Stimulated activated CD4-positive, alpha-beta T cell treated with anti-CD3 and anti-CD28 coated beads, TNF-alpha, amount 100 ng/mL, for 48 hours (primary cell): Measurements from ENCODE around the gene PEX14.

Experiments used
- DNase-seq, 3 donors: peaks; one replicate each; pipeline ENCODE4 v3.0.0-alpha.2; 2020; ENCODE audit warnings: low read depth in 3 of 3

PEX14 gene

DNA sequence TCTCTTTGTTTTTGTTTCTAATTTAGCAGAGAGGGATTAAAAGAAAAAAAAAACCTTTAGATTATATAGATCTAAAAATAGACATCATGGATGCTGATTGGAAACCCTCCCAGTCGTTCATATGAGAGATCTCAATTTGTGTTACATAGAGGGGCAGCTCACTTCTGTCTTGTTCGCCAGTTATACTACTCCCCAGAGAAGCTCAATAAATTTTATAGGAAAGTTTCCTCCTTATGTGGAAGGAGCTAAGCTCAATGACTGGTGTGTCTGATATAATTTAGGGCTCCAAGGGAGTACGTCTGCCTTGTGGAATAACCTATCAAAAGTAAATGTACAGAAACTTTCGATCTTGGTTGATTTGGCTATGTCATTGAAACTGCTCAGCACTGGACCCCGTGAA is 117.6 kb downstream of the PEX14 start:
- DNase-seq: no peak

DNA sequence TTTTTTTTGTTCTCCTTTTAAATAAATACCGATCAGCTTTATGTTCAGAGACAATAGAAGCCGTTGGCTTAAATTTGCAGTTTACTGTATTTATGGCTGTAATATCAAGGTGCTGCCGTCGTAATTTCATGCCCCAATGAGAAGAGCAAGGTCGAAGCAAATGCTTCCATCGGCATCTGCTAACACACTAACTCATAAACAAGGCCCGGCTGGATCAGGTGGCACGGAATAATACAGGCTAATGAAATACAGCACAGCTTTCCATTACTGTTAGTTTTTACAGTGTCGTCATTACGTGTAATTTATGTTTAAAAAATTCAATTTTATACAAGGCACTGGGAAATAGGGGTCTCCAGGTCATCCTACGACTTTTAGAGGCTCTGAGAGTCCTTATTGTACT is 119.0 kb downstream of the PEX14 start:
- no peak for DNase-seq

DNA sequence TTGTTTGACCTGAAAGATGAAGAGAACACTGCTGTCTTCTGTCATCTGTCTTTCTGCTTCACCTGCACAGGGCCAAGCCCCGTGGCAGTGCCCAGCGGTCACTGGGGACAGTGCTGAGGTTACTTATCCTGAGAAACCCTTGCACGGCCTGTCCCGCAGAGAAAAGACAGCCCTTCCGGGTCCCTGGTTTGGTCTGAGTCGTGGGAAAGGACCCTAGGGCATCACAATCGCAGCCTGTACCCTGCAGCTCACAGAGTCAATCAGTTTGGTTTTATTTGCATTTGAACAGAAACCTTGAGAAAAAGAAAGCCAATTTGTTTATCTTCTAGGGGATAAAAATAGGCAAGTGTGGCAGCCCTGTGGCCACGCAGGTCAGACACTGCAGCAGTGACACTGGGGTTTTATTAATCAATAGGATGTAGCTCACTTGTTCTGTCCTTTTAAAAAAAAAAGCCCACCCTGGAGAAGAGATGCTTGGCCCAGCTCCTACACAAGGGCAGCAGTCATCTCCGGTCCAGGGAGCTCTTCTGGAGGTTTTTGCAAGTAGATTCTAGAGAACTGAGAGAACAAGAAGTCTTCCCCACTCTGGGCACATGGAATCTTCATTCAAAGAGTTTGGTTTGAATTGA is 120.0 kb downstream of the PEX14 start:
- no peak for DNase-seq

DNA sequence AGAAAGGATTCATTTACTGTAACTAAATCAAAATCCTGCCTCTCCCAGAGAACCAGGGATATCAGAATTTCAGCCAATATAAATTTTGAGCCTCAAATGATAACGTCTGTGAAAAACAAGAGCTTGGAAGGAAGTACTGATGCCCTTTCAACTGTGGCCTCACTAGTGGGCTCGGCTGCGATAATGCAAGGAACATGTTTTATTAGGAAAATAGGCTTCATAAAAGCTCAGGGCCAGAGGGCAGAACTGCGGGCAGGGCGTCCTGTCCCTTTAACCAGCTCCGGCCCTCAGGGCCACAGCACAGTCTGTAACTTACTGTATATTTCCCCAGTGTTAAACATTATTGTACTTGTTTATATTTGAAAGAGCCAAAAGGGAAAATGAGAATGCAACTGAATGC is 122.0 kb downstream of the PEX14 start:
- DNase-seq: no peak

DNA sequence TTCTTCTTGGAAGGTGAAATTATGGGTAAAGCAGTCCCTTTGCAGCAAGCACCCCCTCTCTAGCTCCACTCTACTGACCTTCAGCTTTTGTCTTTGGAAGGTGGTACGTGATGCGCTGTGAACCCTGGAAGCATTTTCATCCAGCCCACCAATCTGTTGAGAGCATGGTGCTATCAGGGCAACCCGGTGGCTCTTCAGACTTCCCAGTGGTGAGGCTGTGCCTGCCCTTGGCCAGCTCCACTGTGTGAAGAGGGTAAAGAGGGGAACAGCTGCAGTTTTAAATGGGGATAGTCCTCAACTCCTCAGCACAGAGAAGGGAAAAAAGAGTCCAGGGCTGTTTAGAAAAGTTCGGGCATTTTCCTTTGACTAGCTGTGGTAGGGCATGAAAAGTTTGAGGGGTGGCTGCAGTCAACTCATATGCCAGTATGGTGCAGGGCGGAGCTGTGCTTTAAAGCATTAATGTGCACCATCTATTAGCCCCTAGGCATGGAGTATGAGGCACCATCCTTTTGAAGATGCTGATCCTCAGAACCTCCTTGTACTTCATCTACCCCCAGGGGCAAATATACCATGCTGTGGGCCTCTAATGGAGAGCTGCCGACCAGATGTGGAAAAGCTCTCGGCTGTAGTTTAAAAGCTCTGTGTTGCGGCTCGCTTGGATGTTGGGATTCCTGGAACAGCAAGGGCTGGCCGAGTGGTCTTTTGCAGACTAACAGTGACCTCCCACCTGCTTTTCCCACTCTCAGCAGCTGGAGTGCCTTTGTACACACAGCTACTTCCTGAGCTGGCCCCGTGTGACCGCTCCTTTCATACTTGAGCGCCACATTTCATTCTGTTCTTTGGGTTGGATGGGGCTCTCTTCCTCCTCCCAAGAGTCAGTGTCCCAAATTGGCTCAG is 123.0 kb downstream of the PEX14 start:
- DNase-seq: no peak

DNA sequence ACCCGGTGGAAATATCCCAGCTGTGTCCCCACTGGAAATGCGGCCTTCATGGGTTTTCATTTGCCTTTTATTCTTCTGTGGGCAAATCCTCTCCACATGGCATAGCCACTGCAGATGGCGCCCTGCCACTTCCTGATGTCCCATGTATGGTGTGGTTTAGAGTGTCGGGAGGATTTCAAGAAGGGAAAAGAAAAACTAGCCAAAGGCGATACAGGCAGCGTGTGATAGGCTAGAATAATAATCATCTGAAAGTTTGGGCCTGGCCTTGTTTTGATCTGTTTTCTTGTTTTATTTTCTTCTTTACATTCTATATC is 123.6 kb downstream of the PEX14 start:
- DNase-seq: no peak

DNA sequence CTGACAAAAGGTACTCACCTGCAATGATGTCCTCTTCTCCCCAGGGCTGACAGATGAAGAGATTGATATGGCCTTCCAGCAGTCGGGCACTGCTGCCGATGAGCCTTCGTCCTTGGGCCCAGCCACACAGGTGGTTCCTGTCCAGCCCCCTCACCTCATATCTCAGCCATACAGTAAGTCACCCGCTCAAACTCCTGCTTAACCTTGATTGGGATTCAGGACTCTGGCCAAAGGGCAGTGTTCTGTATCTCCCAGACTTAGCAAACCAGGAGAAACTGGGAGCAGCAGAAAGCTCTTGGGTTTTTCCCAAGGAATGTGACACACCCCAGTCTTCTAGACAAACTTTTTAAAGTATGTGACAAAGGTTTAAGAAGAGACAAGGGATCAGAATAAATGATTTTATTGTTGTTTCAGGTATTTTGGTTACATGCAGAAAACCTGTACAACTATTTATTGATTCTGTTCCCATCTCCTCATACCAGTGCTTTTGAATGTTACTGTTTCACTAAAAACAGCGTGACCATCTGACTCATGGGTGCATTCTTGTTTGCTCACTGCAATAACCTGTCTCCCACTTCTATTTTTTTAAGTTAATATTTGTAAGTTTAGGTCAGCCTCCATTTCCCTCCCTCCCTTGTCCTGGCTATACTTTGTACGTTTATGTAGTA is 124.6 kb downstream of the PEX14 start:
- no peak for DNase-seq

DNA sequence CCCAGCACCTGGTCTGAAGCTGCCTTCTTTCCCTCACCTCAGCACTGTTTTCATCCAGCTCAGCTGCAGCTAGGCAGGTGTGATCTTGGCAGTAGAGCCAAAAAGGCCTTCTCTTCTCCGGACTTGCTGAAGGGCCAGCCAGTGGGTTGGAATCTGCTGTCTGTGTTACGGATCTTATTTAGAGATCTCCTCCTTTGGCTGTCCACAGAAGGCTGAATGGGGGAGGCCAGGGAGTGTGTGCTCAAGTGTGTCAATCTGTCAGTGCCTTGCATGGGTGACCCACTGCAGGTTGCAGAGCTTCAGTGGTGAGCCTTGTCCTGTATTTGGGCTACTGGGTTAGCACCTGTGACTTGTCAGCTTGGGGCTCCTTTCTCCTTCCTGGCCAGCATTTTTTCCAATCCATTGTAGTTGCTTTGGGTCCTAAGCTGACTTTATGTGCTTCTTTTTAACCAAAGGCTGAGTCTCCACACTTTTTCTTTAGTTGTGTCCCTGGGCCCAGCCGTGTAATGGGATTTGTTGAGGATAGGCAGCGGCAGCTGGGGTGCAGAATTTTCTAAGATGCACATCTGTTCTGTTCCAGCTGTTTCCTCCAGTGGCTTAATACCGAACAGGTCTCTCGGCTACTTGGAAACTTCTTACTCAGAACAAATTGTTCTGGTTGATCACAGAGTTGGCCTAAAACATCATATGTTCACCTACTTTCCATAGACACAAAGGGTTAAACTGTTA is 126.8 kb downstream of the PEX14 start:
- no peak for DNase-seq

DNA sequence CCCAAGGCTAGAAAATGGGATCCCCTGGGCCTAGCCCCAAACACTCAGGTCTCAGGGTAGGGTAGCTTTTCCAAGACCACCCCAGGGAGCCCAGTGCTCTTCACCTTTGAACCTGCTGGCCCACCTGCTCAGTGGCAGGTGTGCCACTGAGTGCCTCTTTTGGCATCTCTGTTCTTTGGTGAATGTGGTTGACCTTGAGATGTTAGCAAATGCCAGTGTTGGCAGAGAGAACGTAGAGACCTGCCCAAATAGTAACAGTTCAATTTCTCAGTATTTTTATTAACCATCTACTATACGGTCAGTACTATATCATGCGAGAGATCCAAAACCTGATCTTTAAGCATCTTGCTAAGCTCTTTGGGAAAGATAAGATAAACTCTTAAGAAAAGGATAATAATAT is 128.2 kb downstream of the PEX14 start:
- DNase-seq: no peak

DNA sequence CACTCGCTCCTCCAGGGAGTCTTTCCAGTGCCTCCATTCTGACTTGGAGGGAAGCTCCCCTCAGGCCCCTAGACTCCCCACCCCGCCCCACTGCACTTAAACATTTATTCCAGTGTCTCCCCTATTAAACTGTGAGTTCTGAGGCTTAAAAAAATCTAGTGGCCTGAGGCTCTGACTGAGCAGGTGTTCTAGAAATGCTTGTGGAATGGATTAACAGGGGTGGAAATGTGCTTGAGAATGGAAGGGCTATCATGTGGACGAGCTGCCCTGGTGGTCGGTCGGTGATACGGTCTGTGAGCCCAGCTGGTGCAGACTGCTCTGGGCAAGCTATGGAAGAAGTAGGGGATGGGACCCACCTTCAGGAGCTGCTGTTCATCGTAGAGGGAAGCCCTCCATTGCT is 130.2 kb downstream of the PEX14 start:
- no peak for DNase-seq

DNA sequence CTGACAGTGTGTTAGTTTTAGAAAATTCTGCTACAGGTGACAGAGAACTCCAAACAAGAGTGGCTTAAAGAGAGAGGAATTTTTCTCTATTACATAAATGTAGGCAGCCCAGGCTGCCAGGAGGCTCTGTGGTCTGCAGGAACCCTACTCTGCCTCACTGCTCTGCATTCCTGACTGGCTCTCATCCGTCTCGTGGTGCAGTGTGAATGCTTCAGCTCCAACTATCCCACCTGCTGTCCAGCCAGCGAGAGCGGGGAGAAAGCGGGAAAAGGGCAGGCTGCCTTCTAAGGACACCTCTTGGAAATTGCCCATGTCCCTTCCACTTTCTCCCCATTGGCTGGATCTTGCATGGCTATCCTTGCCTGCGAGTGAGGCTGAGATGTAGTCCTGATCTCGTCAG is 131.3 kb downstream of the PEX14 start:
- DNase-seq: no peak

DNA sequence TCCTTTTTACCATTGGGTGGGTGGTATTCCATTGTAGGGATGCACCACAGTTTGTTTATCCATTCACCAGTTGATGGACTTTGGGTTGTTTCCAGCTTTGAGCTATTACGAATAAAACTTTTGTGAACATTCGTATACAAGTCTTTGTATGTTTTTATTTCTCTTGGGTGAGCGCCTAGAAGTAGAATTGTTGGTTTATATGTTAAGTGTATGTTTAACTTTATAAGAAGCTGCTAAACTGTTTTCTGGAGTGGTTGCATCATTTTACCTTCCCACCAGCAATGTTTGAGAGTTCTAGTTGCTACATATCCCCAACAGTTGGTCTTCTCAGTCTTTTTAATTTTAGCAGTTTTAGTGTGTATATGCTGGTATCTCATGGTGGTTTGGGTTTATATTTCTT is 132.5 kb downstream of the PEX14 start:
- DNase-seq: no peak

DNA sequence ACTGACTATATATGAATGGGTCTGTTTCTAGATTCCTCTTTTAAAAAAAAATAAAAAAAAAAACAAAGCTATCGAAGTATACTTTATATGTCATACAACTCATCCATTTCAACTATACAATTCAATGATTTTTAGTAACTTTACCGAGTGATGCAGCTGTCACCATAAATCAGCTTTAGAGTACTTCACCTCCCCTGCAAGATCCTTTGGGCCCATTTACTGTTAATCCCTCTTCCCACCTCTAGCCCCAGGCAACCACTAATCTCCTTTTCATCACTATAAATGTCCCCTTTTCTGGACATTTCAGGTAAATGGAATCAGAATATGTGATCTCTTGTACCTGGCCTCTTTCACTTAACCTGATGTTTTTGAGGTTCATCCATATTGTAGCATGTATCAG is 133.9 kb downstream of the PEX14 start:
- DNase-seq: no peak

DNA sequence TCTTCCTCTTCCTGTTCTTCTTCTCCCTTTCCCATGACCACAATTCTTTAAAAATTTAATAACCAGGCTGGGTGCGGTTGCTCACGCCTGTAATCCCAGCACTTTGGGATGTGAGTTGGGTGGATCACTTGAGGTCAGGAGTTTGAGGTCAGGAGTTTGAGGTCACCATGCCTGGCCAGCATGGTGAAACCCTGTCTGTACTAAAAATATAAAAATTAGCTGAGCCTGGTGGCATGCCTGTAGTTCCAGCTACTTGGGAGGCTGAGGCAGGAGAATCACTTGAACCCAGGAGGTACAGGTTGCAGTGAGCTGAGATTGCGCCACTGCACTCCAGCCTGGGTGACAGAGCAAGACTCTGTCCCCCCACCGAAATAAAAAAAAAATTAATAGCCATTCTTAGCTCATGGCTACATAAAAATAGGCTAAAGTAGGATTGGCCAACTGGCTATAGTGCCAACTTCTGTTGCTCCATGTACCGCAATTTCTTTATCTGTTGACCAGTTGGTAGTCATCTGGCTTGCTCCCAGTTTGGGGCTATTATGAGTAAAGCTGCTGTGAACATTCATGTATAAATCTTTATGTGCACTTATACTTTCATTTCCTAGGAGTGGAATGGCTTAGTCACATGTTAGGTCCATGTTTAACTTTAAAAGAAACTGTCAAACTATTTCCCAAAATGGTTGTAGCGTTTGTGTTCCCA is 136.3 kb downstream of the PEX14 start:
- DNase-seq: no peak

DNA sequence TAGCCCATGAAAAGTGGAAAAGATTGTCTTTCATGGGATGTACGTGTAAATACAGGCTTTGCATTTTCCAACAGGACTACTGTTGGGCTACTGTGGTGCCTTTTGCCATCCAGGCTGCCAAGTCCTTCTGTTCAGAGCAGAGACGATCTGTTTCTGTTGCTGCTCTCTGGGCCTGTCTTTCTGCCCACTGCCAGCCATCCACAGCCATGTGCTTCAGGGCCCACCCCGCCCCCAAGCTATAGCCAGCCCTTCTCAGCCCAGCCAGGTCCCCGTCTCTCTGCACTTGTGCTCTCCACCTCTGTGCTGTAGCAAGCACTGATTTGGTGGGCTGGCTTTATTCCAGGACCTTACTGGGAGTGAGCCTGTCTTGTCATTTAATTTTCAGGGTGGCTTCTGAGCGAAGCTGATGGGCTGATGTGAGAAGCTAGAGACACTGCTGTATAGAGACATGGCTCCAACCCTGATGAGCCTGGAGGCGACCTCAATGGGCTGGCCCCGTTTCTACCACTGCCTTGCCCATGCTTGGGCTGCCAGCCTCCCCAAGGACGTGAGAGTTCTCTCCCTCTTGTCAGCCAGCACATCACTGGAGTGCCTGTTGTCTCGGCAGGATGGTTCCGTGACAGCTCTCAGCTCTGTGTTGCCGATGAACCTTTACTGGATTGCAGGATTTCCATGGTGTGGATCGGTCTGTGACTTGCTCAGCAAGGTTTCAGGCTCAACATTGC is 137.8 kb downstream of the PEX14 start:
- no peak for DNase-seq

DNA sequence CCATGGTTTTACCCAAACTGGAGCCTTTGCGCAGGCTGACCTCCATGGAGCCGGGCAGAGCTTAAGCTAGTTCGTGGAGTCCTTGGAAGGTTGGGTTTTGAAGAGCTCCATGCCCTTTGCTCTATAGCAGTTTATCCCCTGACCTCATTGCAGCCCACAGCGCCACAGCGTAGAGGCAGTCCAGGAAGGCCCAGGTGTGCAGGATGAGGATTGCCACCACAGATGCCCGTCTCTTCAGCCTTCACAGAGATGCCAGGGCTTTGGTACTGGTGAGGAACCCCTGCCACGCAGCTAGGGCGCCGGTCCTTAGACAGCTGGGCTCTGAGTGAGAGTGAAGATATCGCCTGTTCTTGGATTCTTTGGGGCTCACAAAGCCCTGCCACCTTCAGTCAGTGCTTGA is 138.6 kb downstream of the PEX14 start:
- no peak for DNase-seq

DNA sequence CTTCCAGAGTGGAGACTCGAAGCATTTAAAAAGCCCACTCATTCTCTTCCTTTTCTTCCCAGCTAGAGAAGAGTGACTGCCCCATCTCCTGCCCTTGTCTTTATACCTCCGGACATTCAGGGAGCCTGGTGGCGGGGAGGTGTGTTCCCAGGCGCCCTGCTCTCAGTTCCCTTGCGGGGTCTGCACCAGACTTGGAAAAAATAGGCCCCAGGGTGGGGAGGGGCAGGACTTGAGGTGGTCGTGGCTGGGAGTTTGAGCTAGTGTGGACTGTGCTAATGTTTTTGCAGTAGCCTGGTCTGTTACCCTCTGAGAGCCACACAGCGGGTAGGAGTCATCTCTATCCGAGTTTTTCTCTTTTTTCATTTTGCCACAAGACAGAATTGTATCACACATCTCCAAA is 139.1 kb downstream of the PEX14 start:
- DNase-seq: no peak

DNA sequence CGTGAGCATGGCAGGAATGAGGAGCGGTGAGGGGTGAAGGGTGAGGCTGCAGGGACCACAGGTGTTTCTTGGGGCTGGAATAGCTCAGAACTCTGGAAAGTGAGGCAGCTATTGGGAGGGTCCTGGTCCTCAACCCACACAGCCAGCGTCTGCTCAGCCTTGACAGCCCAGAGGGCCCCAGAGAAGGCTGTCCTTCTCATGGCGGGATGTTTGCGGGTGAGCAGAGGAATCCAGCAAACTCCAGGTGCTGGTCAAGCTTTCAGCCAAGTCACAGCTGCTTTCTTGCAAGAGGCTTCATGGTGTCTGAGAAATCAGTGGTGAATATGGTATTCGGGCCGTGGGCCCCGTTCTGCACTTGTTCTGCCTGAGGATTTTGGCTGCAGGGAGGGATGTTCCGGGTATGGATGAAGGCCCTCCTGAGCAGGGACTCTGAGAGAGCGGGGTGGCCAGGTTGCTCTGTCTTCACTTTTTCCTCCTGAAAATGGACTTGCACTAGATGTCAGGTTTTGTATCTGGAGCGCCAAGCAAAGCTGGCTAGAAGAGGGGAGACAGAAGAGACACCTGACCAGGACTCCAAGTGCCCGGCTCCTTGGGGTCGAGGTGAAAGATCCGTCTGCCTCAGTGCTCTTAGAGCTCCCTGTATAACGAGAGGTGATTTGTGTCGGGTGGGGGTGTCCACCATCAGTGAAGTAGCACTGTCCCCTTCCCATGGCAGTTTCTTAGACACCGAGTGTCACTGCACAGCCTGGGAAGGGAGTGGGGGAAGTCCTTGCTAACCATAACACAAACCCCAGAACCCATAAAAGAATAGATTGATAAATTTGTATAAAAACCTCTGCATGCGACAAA is 139.9 kb downstream of the PEX14 start:
- no peak for DNase-seq

DNA sequence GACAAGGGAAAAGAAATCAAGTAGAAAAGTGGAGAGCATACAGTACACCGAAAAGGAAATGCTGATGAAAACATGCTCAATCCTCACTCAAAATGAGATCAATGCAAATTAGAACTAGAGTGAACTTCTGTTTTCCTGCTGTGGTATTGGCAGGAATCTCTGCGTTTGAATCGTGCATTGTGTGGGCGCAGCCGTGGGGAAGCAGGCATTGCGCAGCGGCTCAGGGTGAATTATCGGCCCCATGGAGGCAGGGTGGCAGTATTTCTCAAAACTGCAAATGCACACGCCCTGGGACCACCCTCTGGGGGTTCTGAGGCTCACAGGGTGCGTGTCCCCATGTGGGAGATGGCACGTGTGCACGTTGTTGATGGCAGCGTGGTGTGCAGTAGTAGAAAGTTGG is 140.6 kb downstream of the PEX14 start:
- DNase-seq: no peak
